GM21390 (cell line): ENCODE results near the gene HIVEP3.

Experiments used
- ATAC-seq: cut with Tn5 transposase; IDR thresholded peaks from one replicate; pipeline ENCODE4 v1.9.1; 2021; ENCODE audit not compliant: unreplicated experiment

HIVEP3 gene

DNA sequence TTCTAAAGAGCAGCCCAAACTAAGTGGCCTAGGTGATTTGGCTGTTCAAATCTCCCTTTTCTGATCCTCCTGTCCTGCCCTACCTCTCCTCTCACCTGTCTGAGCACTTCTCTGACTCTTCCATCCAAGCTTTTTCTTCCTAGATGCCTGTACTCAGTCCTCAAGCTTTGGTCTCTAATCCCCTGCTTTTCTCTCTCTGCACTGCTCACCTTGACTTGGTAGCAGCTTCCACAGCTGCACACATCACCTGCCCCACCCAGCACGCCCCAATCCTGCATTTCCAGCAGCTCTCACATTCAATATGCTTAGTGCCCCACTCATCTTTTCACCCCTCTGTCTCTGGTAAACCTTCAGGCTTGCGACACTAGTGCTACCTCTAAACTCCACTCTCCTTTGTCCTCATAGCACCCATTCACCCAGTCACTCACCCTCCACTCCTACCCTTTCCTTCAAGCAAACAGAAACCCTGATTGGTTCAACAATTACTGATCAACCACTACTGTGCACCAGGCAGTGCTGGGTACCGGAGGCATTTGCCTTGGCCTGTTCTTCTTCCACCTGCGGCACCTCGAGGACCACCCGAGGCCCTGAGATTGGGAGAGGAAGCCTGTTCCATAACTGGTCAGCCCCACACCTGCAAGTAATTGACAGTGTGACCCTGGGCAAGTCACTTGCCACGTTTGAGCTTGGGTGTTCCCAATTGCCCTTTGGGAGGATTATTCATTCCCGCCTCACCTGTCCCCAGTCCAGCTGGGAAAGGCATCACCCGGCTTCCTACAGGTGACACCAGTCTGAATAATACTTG, 298.2 kb downstream of the HIVEP3 start:
- no peak for ATAC-seq

DNA sequence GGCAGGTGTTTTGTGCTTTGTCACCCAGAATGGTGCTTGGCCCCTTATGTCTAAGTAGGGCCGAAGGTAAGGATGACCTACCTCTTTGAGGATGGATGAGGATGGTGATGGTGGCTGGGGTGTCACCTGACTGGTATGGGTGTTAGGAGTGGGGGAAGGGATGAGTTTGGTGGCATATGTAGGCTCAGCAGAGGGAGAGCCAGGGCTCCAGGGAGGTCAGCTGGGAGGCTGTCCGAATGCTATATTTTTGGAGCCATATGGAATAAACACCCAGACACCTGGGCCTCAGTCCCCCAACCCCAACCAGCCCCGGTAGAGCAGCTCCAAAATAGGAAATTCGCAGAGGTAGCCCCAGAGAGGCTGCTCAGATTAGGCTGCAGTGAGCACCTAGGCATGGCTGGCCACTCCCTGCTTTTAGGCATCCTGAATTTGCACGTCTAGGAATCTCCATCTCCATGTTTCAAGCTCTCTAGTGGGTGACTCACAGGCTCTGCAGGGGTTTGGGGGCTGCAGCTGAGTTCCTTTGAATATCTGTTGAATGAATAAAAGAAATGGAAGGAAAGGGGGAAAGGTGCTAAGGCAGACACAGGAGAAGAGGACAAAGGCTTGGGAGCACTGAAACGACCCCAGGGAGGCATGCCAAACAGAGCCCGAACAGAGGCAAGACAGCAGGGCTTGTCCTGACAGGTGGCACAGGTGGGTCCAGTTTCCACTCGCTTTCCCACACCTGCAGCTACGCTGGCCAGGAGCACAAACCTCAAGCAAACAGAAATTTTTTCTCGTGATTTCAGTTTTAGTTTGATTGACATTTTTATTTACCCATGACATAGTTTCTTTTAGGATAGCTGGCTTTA, 299.0 kb downstream of the HIVEP3 start:
- ATAC-seq: no peak

DNA sequence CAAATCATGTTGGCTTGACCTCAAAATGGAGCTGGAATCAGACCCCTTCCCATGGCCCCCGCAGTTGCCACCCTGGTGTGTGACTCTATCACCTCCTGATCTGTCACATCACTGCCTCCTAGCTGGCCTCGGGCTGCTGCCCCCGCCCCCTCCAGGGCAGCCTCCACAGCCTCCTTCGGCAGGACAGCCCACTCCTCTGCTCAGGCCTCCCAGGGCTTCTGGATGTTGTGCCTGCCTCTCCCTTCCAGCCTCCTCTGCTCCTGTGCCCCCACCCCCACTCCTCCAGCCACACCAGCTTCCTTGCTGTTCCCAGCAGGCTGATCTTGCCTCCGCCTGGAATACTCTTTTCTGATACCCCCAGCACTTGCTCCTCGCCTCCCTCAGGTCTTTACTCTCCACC, 299.9 kb downstream of the HIVEP3 start:
- no peak for ATAC-seq

DNA sequence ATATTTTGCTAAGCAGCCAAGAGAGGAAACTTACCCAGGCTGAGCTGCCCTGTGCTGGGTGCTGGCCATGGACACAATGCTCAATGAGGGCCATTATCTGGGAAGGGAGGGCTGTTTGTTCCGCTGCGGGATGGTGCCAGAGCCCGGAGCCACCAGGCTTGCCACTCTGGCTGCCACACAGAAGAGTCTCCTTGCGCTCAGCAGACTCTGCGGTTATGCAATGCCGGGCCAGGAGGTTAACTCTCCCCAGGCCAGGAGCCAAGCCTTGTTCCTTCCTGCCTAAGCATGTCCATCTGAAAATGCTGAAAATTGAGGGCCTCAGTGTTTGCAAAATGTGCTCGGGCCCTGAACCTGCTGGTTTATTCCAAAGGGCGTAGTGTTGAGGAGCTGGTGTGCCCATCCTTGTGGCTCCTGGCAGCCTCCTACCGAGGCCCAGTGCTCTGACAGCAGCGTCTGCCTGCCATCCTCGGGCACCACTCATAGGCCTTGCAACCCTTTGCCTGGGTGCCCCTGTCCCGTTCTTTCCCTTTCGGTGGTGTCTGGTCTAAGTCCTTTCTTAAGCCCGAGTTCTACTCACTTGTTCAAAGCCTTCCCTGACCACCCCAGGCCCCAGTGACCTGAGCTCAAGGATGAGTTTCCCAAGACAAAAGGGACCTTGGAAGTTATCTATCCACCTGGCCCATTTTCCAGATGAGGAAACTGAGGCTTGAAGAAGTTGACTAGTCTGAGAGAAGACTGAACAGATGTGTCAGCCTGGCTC, 300.5 kb downstream of the HIVEP3 start:
- no peak for ATAC-seq

DNA sequence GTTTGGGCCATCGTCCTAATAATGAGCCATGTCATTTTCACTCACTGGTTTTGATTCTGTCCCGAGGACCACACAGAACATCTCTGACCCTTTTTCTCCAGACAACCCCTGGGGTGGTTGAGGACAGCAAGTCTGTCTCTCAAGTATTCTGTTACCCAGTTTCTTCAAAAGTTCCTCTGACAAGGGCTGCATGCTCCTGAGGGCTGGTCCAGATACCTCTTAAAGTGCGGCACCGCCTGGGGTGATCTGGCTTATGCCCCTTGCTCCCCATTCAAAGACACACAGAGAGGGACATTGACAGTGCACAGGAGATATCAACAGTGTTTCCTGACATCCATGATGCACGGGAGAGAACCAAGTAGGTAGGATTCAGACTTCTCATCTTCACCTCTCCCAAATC, 301.4 kb downstream of the HIVEP3 start:
- ATAC-seq: no peak

DNA sequence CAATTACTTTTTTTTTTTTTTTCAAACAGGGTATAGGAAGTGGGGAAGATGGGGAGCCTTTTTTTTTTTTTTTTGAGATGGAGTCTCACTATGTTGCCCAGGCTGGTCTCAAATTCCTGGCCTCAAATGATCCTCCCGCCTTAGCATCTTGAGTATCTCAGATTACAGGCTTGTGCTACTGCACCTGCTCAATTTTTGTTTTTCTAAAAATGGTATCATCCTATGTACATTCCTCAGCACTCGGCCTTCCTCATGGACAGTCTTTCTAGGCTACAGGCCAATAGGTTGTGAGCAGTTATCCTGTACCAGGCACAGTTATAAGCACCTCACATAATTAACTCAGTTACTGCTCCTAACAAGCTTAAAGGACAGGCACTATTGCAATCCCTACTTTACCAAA, 302.2 kb downstream of the HIVEP3 start:
- no peak for ATAC-seq

DNA sequence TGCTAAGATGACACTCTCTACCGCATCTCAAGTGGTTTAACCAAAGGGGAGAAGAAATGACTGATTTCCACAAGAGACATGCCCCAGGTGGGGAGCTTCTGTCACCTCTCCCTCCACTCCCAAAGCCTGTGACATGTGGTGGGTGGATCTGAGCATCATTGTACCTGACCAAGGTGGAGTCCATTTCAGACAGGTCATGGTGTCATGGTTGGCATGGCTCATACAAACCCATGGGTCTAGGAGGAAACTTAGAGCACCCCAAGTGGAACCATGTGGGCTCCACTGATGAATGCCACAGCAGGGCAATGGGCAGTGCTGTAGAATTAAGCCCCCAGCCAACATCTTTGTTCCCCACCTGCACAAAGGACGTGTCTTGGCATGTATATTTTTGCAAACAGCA, 302.7 kb downstream of the HIVEP3 start:
- no peak for ATAC-seq

DNA sequence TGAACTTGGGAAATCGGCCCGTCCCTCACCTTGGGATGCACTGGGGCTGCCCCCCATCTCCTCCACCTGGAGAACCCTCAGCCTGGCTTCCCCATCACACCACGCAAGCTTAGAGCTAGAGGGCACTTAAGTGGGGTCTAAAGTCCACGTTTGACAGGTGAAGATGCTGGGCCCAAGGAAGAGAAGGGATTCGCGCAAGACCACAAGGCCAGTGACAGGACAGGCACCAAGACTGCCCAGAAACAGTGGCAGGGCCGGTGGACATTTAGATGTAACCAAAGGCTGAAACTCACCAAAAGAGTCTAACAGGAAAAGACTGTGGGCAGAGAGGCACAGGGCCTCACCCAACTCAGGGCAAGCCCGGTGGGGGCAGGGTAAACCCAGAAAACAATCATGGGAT, 303.4 kb downstream of the HIVEP3 start:
- no peak for ATAC-seq

DNA sequence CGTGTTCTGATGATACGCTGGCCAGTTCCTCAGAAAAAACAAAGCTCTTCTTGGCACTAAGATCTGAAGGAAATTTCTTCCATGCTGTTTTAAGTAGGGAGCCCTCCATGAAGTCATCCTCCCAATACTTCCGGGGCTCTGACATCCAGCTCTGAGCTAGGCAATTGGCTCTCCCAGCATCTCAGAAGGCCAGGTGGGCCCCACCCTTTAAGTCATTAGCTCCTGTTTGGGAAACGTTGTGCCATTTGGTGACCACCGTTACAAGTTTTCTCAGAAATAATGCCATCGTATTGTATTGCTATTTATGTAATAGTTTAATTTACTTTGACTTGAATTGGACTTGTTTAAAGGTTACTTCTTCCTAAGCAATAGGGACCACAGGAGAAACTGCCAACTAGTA, 303.9 kb downstream of the HIVEP3 start:
- ATAC-seq: no peak

DNA sequence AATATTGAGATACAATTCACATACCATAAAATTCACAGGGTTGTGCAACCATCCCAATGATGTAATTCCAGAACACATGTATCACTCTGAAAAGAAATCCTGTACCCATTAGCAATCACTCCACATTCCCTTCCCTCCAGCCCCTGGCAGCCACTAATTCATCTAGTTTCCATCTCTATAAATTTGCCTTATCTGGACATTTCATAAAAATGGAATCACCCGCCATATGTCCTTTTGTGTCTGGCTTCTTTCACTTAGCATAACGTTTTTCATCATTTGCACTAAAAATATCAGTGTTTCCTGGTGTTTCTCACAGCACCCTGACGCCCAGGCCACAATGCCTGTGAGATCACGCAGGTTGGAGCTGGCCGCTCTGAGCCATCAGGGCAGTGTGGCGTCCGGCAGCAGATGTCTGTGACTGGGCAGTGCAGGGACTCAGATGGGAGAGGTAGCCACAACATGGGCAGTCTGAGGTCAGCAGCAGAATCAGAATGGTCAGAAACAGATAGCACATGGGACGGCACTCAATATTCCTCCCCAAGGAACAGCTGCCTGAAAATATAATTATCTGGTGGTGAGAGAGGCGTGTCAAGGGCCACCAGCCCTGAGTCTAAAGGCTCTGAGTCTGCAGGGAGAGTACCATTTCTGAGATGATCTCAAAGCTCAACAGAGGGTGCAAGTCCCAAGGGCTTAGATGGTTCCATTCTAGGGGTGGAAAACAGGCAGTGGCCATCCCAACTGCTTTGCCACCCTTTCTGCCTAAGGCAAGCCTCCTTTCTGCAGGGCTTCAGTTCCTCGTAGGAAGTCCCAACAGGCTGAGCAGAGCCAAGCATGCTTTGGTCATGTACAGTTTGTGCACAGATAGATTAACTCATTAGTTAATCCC, 304.8 kb downstream of the HIVEP3 start:
- no peak for ATAC-seq

DNA sequence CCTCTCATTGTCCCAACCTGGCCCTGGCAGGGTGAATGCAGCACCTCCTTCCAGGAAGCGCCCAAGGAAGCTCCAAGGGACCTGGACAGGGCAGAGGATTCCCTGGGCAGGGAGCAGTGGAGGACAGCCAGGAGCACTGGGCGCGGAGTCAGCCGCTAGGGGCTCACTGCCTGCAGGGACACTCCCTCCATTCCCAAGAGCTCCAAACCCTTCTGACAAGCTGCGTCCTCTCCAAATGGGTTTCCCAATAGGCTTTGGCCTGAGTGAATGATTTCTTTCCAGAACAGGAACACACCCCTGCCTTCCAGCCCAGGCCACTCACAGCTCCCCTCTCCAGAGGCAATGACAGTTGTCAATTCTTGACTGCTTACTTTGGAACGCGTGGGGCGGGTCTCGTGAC, 305.8 kb downstream of the HIVEP3 start:
- no peak for ATAC-seq

DNA sequence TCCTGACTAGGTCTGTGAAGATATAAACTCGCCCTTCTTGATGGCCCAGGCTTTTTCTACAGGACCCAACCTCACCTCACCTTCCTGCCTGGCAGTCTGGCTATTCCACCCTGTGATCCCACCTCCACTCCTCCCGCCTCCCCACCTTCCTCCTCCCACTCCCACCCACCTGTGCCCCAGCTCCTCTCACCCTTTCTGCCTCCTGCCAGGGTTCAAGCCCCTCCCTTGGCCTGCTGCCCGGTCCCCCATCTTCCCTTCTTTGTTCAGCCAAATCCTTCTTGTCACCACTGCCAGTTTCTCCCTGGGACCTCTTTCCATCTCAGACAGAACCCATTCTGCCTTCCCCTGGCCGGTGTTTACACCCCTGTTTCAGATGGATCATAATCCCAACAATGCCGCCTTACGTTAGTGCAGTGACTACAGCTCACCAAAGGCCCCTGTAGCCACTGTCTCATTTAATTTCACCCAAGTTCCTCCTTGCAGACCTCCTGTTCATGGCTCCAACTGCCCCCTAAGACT, 306.7 kb downstream of the HIVEP3 start:
- no peak for ATAC-seq

DNA sequence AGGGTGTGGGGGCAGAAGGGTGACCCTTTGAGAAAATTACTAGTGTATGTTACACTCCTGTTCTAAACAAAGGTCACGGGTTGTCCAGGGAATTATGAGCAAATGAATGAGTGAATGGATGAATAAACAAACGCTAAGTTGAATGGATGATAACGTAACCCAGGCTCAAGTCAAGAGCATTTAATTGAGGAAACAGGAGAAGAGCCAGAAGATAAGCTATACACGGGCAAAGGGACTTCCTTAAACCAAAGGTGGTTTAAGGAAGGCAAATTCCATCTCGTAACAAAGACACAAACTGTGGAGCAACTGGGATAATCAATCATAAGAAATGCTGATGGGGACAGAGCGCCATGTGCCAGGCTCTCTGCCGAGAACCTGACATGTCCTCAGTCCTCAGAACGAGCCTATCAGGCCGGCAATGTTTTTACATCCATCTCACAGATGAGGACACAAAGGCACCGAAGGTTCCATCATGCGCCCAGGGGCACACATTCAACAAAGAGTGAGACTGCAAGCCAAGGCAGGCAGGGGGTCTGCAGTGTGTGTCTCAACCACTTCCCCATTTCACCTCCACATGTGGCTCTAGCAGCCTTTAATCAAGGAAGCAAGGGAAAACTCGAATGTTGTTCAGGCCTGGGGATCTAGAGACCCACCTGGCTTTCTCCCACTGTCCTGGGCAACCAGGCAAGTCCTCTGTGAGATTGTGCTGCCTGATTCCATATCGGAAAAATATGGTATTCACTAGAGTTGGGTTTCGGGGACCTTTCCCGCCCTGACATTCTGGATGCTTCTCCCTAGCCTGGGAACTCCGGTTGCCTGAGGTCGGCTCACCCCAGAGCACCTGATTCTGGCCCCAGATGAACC, 307.4 kb downstream of the HIVEP3 start:
- ATAC-seq: no peak

DNA sequence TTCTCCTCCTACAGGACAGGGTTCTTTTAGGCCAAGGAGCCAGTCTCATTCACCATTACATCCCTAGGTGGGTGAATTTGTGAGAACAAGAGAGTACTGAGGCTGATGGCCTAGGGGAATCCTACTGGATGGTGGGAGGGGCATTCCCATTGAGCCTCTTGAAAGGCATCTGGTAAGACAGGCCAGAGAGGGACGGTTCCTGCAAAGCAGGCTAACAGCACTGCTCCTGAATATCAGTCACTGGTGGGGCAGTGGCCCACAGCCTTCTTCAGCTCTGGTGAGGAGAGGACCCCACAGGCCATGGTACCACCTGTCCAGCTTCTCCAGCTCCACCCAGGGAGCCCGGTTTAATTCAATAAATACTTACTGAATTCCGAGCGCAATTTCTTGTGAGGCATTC, 308.4 kb downstream of the HIVEP3 start:
- ATAC-seq: no peak

DNA sequence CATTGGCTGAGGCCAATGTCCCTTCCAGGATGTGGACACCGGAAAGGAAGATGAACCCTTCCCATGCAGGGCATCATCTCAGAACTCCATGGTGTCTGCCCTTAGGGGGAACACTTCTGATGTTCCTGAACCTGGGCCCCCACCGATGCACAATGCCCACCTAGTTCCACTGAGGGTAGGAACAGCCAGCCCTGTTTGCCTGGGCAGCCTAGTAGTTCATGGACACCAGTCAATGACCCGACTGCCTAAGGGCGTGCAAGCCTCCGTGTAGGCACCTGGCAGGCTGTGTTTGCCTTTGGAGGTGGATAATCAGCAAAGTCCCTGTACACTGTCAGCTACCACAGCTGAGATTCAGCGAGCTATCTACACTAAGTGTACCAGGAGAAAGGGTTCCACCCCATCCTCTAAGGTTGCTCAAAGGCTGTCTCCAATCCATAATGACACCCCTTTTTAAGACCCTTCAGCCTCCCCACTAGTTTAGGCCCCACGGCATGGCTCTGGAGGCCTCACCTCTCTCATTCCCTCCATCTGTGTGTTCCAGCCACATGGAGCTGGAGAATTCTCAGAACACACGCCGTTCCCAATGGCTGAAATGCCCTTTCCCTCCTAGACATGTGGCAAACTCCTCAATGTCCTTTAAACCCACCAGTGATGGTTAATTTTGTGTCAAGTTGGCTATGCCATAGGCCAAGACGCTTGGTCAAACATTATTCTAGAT, 309.4 kb downstream of the HIVEP3 start:
- no peak for ATAC-seq

DNA sequence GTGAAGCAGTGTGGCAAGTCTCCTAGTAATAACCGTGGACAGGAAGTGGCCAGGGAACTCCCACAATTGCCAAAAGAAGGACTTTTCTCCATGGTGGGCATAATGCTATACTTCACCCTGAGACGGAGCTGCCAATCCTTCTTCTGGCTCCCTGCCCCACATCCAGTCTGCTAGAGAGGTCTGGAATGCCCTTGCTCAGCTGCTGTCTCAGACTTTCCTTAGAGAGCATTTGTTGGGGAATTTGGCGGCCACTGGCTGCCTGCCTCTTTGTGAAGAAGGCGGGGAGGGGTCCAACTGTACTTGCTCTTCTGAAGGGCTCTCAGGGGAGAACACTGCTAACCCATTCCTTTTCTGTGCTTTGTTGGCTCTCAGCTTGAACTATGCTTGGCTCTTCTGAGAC, 310.5 kb downstream of the HIVEP3 start:
- no peak for ATAC-seq

DNA sequence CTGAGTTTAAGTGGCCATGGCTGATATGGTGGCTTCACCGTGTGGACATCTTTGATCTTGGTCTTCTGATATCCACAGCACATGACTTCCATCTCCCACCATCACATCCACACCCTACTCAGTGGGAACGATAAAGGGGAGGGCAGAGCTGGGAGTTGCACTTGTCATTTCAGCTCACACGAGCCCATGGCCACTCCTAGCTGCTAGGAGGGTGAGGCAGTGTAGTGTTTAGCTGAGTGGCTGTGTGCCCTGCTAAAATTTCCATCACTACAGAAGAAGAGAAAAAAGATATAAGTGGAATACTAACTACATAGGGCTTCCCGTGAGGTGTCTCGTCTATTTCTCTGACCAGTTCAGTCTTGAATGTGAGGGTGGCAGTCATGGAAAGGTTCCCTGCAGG, 310.9 kb downstream of the HIVEP3 start:
- ATAC-seq: no peak

DNA sequence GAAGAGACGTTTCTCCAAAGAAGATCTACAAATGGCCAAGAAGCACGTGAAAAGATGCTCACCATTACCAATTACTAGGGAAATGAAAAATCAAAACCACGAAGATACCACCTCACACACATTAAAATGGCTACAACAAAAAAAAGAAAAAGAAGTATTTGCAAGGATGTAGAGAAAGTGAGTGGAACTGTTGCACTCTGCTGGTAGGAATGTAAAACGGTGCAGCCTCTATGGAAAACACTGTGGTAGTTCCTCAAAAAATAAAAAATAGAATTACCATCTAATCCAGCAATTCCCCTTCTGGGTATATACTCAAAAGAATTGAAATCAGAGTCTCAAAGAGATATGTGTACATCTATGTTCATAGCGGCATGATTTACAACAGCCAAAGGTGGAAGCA, 318.8 kb downstream of the HIVEP3 start:
- ATAC-seq: no peak

DNA sequence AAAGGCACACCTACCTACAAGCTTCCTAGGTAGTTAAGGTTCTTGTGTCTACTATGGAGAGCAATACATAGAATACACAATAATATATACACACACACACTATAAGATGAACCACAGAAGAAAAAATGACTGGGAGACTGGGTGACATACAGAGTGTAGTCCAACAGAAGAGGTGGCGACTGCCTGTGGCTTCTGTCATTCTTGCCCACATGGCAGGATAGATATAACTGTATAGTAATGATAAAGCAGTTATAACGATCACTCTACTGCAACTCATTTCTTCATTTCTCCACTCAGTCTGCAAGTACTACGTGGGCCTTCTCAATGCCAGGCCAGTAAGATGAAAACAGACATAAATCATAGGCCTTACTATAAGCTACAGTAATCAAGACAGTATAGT, 320.4 kb downstream of the HIVEP3 start:
- ATAC-seq: no peak
